Neuron (in vitro differentiated cells): ENCODE results near the gene NXPH4.

Source experiments
- H2AFZ ChIP-seq: one replicate; pipeline ENCODE4 v1.6.1; 2013; ENCODE audit warnings: low read depth, mild to moderate bottlenecking, inconsistent platforms, low read length, moderate library complexity
- H3K27me3 ChIP-seq: one replicate; pipeline ENCODE4 v1.6.1; 2013; ENCODE audit warnings: low read length; ENCODE audit not compliant: insufficient read depth
- H3K36me3 ChIP-seq: one replicate; pipeline ENCODE4 v1.6.1; 2013; ENCODE audit warnings: low read length; ENCODE audit not compliant: insufficient read depth
- H3K4me1 ChIP-seq: one replicate; pipeline ENCODE4 v1.6.1; 2013; ENCODE audit warnings: low read length; ENCODE audit not compliant: insufficient read depth
- H3K4me3 ChIP-seq: 2 replicates; pipeline ENCODE4 v1.5.1; 2013; ENCODE audit warnings: mild to moderate bottlenecking, low read length, moderate library complexity
- H3K9me3 ChIP-seq: one replicate; pipeline ENCODE4 v1.6.1; 2013; ENCODE audit warnings: low read length

Gene NXPH4

DNA sequence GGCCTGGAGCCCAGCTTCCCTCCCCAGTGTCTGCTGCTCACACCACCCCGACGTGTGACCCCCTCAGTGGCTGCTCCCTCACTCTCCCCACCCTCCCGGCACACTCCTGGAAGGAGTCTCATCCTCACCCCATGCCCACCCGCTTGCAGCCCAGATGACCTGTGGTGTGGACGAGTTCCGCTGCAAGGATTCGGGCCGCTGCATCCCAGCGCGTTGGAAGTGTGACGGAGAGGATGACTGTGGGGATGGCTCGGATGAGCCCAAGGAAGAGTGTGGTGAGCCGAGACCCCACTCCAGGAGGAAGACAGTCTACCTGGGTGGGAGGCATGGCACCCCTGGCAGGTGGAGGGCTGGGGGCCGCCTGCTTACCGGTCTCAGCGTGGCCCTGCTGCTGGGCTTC lies 15.0 kb upstream of the NXPH4 start:
- H3K27me3 ChIP-seq = no peaks in the 10 kb centered on the region
- no peaks in the 10 kb centered on the region for H3K4me1 ChIP-seq
- H2AFZ ChIP-seq = no peak overlapping the region
- no peak overlapping the region for H3K4me3 ChIP-seq
- H3K36me3 ChIP-seq = peaks cover 97% of the 10 kb centered on the region
- H3K9me3 ChIP-seq = no peaks in the 10 kb centered on the region

DNA sequence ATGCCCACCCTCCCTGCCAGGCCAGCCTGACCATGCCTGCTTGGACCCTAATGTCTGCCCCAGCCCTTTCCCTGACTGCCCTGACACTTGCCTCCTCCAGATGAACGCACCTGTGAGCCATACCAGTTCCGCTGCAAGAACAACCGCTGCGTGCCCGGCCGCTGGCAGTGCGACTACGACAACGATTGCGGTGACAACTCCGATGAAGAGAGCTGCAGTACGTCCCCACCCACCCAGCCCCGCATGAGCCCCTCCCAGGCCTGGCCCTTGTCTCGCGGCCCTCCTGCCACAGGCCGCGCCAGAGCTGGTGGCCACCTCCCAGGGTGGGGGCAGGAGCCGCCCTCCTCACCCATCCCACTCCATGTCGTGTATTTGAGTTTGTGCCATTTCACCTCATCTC lies 14.3 kb upstream of the NXPH4 start:
- no peak overlapping the region for H3K4me3 ChIP-seq
- peaks cover 92% of the 10 kb centered on the region for H3K36me3 ChIP-seq
- H3K27me3 ChIP-seq = no peaks in the 10 kb centered on the region
- no peaks in the 10 kb centered on the region for H3K9me3 ChIP-seq
- H2AFZ ChIP-seq = no peak overlapping the region
- no peaks in the 10 kb centered on the region for H3K4me1 ChIP-seq

DNA sequence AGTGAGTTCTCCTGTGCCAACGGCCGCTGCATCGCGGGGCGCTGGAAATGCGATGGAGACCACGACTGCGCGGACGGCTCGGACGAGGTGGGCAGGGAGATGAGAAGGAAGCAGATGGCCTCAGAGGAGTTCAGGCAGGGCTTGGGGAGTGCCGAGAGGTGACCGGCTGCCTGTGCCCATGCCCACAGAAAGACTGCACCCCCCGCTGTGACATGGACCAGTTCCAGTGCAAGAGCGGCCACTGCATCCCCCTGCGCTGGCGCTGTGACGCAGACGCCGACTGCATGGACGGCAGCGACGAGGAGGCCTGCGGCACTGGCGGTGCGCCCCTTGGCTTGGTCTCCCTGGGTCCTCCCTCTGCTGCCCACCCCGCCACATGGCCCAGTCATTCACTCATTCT lies 13.4 kb upstream of the NXPH4 start:
- H3K9me3 ChIP-seq = no peaks in the 10 kb centered on the region
- H3K27me3 ChIP-seq = no peaks in the 10 kb centered on the region
- H3K4me3 ChIP-seq = no peak overlapping the region
- peaks cover 92% of the 10 kb centered on the region for H3K36me3 ChIP-seq
- no peak overlapping the region for H2AFZ ChIP-seq
- no peaks in the 10 kb centered on the region for H3K4me1 ChIP-seq

DNA sequence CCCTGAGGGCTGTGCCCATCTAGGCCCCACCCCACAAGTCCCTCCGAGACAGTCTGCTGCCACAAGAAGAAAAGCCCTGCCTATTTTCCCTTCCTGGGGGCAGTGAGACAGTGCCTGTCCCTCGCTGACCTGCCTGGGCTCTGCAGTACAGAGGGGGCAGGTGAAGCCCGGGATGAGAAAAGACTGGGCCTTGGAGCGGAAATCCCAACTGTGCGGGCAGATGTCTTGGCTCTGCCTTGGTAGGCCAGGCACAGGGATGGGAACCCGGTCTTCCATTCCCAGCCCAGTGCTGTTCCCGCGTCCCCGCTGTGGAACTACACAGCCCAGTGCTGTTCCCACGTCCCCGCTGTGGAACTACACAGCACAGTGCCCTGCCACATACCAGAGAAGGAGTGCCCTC lies 12.8 kb upstream of the NXPH4 start:
- H3K36me3 ChIP-seq = peaks cover 92% of the 10 kb centered on the region

DNA sequence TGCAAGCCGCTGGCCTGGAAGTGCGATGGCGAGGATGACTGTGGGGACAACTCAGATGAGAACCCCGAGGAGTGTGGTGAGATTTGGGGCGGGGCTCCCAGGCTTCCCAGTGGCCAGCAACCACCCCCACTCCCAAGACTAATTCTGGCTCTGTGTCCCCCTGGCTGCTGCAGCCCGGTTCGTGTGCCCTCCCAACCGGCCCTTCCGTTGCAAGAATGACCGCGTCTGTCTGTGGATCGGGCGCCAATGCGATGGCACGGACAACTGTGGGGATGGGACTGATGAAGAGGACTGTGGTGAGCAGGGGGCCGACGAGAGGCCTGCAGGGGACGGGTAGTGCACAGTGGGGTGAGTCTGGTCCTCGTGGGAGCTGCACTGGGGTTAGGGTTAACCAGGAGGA lies 12.1 kb upstream of the NXPH4 start:
- Histone ChIP-seq H3K36me3 (peaks cover 91% of the 10 kb centered on the region), H2AFZ (no peak overlapping the region)

More for the DNA sequence above, 12.8 kb upstream of the NXPH4 start:
- Histone ChIP-seq H3K4me1 (no peaks in the 10 kb centered on the region), H2AFZ (no peak overlapping the region), H3K4me3 (no peak overlapping the region), H3K27me3 (no peaks in the 10 kb centered on the region), H3K9me3 (no peaks in the 10 kb centered on the region)

DNA sequence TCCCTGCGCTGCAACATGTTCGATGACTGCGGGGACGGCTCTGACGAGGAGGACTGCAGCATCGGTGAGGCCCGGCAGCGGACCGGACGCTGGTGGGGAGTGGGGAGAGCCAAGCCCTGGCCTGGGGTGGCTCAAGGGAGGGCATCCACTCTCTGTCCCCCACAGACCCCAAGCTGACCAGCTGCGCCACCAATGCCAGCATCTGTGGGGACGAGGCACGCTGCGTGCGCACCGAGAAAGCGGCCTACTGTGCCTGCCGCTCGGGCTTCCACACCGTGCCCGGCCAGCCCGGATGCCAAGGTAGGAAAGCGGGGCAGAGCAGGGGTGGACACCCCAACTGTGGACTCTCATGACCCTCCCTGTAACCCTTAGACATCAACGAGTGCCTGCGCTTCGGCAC lies 11.4 kb upstream of the NXPH4 start:
- peaks cover 89% of the 10 kb centered on the region for H3K36me3 ChIP-seq
- H3K4me3 ChIP-seq = no peak overlapping the region
- H3K4me1 ChIP-seq = no peaks in the 10 kb centered on the region
- H2AFZ ChIP-seq = no peak overlapping the region
- no peaks in the 10 kb centered on the region for H3K27me3 ChIP-seq
- no peaks in the 10 kb centered on the region for H3K9me3 ChIP-seq

More for the DNA sequence above, 12.1 kb upstream of the NXPH4 start:
- H3K4me1 ChIP-seq = no peaks in the 10 kb centered on the region
- H3K9me3 ChIP-seq = no peaks in the 10 kb centered on the region
- H3K4me3 ChIP-seq = no peak overlapping the region
- no peaks in the 10 kb centered on the region for H3K27me3 ChIP-seq

DNA sequence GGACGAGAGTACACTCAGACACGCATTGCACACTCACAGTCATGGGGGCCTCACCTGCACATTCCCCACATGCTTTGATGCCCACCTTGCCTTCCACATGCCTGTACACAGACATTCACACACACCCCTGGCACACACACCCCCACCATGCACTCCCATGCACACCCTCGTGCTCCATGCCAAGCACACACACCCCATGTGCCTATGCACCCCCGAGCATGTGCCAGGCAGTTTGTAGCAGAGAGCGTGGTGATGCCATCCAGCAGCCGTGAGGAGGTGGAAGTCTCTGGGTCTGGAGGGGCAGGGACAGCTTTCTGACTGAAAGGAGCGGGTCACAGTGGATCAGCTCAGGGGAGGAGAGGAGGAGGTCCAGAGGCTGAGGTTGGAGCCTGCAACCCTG lies 10.7 kb upstream of the NXPH4 start:
- Histone ChIP-seq H2AFZ (no peak overlapping the region), H3K27me3 (no peaks in the 10 kb centered on the region), H3K4me1 (no peaks in the 10 kb centered on the region), H3K4me3 (no peak overlapping the region), H3K9me3 (no peaks in the 10 kb centered on the region), H3K36me3 (peaks cover 89% of the 10 kb centered on the region)

DNA sequence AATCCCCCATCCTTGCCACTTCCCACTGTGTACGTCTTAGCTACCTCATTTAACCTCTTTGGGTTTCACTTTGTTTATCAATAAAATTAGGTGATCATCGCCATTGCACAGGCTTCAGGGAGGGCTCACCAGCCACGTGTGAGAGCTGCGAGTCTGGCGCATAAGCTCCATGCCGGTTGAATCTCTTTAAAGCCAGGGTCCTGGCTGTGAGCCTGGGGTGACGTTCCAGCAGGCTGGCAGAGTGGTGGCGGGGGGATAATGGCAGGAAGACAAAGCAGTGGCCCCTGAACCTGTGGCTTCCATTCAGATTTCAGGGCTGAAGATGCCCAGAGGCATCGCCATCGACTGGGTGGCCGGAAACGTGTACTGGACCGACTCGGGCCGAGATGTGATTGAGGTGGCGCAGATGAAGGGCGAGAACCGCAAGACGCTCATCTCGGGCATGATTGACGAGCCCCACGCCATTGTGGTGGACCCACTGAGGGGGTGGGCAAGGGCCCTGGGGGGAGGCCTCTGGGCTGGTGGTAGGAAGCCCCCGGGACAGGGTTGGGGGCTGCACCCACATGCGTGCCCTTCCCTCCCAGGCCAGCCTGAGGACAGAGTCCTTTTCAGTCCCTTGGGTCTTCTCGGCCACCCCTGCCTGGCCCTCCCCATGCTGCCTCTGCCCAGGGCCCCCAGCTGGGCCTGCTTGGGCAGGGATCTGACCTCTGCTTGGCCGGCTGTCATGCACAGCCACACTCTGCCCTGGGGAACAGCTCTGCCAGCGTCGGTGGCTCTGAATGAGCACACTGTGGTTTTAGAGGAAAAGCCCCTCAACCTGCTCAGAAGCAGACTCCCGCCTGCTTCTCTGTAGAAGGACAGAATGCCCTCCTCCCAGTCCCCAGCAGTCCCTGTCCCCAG lies 8.6 kb upstream of the NXPH4 start:
- Histone ChIP-seq H3K36me3 (peaks cover 77% of the 10 kb centered on the region), H3K27me3 (no peaks in the 10 kb centered on the region), H3K4me3 (no peak overlapping the region), H2AFZ (no peak overlapping the region), H3K9me3 (no peaks in the 10 kb centered on the region), H3K4me1 (no peaks in the 10 kb centered on the region)

DNA sequence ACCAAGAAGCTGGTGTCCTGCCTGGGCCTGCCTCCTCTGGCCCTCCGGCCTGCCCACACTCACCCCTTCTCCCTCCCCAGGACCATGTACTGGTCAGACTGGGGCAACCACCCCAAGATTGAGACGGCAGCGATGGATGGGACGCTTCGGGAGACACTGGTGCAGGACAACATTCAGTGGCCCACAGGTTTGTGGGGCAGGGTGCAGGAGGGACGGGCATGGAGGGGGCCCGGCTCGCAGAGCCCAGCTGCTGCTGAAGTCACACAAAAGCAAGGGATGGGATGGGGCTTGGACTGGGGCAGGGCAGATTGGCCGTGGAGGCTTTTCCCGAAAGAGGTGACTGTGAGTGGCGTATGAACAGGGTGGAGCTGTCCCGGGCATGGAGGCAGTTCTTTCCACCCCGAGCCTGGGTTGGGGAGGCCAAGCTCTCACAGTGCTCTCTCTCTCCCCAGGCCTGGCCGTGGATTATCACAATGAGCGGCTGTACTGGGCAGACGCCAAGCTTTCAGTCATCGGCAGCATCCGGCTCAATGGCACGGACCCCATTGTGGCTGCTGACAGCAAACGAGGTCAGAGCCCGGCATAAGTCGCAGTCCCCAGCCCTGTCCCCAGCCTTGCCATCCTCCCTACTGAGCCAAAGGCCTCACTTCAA lies 7.8 kb upstream of the NXPH4 start:
- Histone ChIP-seq H3K4me1 (no peaks in the 10 kb centered on the region), H3K36me3 (peaks cover 70% of the 10 kb centered on the region), H3K9me3 (no peaks in the 10 kb centered on the region), H3K27me3 (no peaks in the 10 kb centered on the region), H2AFZ (no peak overlapping the region), H3K4me3 (no peak overlapping the region)

DNA sequence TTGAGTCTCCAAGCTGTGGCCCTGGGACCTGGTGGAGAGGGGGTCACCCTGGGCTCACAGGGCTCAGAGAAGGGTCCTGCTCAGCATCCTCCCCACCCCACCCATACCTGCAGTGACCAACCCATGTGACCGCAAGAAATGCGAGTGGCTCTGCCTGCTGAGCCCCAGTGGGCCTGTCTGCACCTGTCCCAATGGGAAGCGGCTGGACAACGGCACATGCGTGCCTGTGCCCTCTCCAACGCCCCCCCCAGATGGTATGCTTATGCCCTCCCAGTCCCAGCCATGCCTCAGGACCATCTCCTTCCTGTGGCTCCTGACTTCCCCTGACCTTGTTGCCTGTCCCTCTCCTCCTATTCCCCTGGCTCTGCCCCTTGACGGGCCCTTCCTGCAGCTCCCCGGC lies 6.7 kb upstream of the NXPH4 start:
- Histone ChIP-seq H3K36me3 (peaks cover 58% of the 10 kb centered on the region), H3K4me1 (peaks cover 4% of the 10 kb centered on the region)

DNA sequence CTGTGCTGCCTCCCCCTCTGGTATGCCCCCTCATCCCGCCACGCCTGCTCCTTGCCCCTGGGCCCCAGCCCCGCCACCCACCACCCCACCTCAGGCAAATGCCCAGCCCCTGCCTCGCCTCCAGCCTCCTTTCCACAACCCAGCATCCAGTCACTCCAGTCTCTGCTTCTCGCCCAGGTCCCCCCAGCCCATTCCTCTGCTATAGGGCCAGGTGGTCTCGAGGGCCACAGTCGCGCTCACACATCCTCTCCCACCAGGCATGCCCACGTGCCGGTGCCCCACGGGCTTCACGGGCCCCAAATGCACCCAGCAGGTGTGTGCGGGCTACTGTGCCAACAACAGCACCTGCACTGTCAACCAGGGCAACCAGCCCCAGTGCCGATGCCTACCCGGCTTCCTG lies 6.1 kb upstream of the NXPH4 start:
- Histone ChIP-seq H3K4me3 (no peak overlapping the region), H3K36me3 (peaks cover 53% of the 10 kb centered on the region)

More for the DNA sequence above, 6.7 kb upstream of the NXPH4 start:
- Histone ChIP-seq H3K4me3 (no peak overlapping the region), H3K27me3 (peaks cover 3% of the 10 kb centered on the region), H2AFZ (no peak overlapping the region), H3K9me3 (no peaks in the 10 kb centered on the region)

DNA sequence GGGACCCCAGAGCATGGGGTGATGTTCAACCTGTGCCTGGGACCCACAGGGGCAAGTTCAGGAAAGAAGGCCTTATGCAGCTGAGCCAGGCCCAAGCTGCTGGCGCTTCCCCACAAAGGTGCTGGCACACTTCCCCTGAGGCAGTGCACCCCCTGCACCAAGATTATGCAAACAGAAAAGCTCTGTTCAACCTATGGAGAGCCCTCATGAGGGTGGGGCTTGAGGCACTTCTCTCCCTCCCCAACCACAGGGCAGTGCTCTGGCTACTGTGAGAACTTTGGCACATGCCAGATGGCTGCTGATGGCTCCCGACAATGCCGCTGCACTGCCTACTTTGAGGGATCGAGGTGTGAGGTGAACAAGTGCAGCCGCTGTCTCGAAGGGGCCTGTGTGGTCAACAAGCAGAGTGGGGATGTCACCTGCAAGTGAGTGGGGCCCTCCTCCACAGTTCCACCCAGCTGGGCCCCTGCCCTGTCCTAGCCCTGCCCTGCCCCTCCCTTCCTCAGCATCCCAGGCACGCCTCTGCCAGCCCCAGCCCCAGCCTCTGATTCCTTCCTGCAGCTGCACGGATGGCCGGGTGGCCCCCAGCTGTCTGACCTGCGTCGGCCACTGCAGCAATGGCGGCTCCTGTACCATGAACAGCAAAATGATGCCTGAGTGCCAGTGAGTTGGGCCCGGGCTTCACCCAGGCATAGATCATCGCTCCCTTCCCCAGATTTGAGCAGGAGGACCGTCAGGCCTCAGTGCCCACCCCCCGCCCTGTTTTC lies 5.5 kb upstream of the NXPH4 start:
- Histone ChIP-seq H3K27me3 (peaks cover 15% of the 10 kb centered on the region), H3K36me3 (peaks cover 46% of the 10 kb centered on the region), H3K4me3 (no peak overlapping the region)

More for the DNA sequence above, 6.1 kb upstream of the NXPH4 start:
- H3K9me3 ChIP-seq = no peaks in the 10 kb centered on the region
- no peak overlapping the region for H2AFZ ChIP-seq
- H3K4me1 ChIP-seq = peaks cover 7% of the 10 kb centered on the region
- H3K27me3 ChIP-seq = peaks cover 9% of the 10 kb centered on the region

More for the DNA sequence above, 5.5 kb upstream of the NXPH4 start:
- Histone ChIP-seq H3K4me1 (peaks cover 13% of the 10 kb centered on the region), H2AFZ (no peak overlapping the region), H3K9me3 (no peaks in the 10 kb centered on the region)
